ENCODE data around the gene BPIFB6. TPM values are rescaled to one million over a fixed set of nuclear protein-coding genes. Genes with fewer than 3 reads are reported as not detected.

Gene BPIFB6
- polyA plus RNA-seq, 1 of the 3 experiments (the other 2 are of a cell fraction) = not detected

DNA sequence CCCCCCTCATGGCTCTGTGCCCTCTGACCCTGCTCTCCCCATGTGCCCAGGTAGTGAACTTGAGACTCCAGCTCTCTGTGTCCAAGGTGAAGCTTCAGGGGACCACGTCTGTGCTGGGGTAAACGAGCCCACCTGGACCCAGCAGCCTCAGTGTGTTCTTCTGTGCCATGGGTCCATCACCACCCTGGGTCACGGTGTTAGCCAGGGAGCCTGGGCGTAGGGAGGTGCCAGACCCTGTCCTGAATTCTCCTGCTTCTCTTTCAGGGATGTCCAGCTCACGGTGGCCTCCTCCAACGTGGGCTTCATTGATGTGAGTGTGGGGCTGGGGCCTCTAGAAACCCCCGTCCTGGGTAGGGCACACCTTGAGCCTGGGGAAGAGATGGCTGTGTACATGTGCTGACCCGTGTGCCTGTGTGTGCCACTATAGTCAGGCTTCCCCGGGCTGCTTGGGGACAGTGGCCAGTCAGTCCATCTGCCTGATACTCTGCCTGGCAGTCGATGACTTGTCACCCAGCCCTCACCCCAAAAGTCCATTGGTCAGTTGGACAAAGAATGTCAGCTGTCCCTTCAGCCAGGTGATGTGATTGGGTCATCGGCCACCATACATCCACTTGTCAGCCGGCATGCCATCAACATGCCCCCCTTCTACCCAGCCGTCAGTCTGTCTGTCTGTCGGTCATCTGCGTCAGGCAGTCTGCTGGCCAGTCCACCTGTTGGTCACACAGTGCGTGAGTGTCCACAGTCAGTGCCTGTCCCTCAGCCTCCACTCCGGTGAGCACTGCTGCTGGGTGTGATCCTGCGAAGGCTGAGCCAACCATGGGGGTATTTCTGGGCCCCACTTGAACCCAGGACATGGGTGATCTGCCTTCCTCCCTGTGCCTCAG is 10.9 kb upstream of the BPIFB6 start:
- no peak overlapping the region for H2AFZ ChIP-seq (ENCODE audit: low read depth)
- no peak for TF ChIP-seq ELF1 (IDR thresholded peaks at IDR 0.05)
- no peak for TF ChIP-seq FOXM1 (IDR thresholded peaks at IDR 0.05; ENCODE audit: low read depth)
- no peak for TF ChIP-seq TAF1 (IDR thresholded peaks at IDR 0.05; ENCODE audit: borderline replicate concordance, low read depth, low read length)
- no peak for TF ChIP-seq GABPA (IDR thresholded peaks at IDR 0.05; ENCODE audit: low read depth)
- TF ChIP-seq YY1 (IDR thresholded peaks at IDR 0.05; ENCODE audit: low read depth) = no peak
- no peak for TF ChIP-seq EZH2phosphoT487 (IDR thresholded peaks at IDR 0.05; ENCODE audit: borderline replicate concordance, low read depth)
- no peak for TF ChIP-seq MEF2A (IDR thresholded peaks at IDR 0.05; ENCODE audit: borderline replicate concordance, low read depth)
- no peak for TF ChIP-seq SMC3 (IDR thresholded peaks at IDR 0.05; ENCODE audit: low read depth, low read length)
- TF ChIP-seq TCF12 (IDR thresholded peaks at IDR 0.05) = no peak
- TF ChIP-seq NFIC (IDR thresholded peaks at IDR 0.05; ENCODE audit: borderline replicate concordance) = no peak
- no peak for TF ChIP-seq NRF1 (IDR thresholded peaks at IDR 0.05; ENCODE audit: low read depth, low read length)
- TF ChIP-seq FOXJ3 (CRISPR knock-in tag; IDR thresholded peaks at IDR 0.05) = no peak
- no peak for TF ChIP-seq RCOR1 (IDR thresholded peaks at IDR 0.05; ENCODE audit: low read length)
- TF ChIP-seq MXI1 (IDR thresholded peaks at IDR 0.05; ENCODE audit: low read depth, low read length) = no peak
- no peak for TF ChIP-seq FOSL2 (IDR thresholded peaks at IDR 0.05; ENCODE audit: borderline replicate concordance, low read depth)
- no peak for TF ChIP-seq RFX5 (IDR thresholded peaks at IDR 0.05; ENCODE audit: low read length)
- CTCF ChIA-PET = no interaction called here

DNA sequence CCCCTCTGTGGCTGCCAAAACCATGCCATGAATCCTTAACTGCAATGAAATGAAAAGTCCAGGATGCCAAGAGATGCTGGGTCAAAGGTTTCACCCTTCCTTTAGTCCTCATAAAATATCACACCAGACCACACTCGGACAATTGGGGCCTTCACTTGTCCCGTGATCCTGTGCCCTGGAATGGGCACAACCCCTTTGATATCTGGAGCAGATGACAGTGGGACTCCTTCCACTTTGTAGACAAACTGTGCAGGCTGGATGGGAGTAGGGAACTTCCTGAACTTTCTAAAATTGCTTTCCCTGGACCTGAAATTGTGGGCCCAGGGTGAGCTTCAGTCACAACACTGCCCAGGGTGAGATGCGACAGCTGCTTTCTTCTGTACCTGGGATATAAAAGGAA is 9.6 kb upstream of the BPIFB6 start:
- no peaks in the 10 kb centered on the region for H3K36me3 ChIP-seq (replicated peaks in 1 of 2; ENCODE audit: control insufficient read depth in 1 of 2, insufficient read depth in 2 of 2, low read length in 1 of 2)
- H3K4me3 ChIP-seq (ENCODE audit: low read depth in 2 of 2, low read length in 1 of 2) = no peak overlapping the region
- H3K4me2 ChIP-seq = no peak overlapping the region
- H3K27me3 ChIP-seq (ENCODE audit: insufficient read depth) = peaks cover 18% of the 10 kb centered on the region
- no peak for DNase-seq
- no peaks in the 10 kb centered on the region for H3K79me2 ChIP-seq (ENCODE audit: insufficient read depth)
- POLR2A ChIA-PET = no interaction called here
- WGBS (ENCODE audit: low lambda C conversion rate) = 0% methylated on average over 3 of the region's 3 CpGs
- CTCF ChIA-PET = no interaction called here
- no peak overlapping the region for H2AFZ ChIP-seq (ENCODE audit: low read depth)
- H3K9me2 ChIP-seq = no peaks in the 10 kb centered on the region
- H3F3A ChIP-seq (replicated peaks; ENCODE audit: insufficient read depth) = no peaks in the 10 kb centered on the region
- H3K9me3 ChIP-seq = no peaks in the 10 kb centered on the region
- H3K4me1 ChIP-seq (ENCODE audit: control insufficient read depth in 1 of 2, insufficient read depth in 2 of 2, low read depth in 1 of 2, low read length in 1 of 2) = no peaks in the 10 kb centered on the region
- H4K20me1 ChIP-seq (ENCODE audit: insufficient read depth) = no peaks in the 10 kb centered on the region
- TF ChIP-seq NRF1 (IDR thresholded peaks at IDR 0.05; ENCODE audit: low read depth, low read length) (no peak), FOXM1 (IDR thresholded peaks at IDR 0.05; ENCODE audit: low read depth) (no peak), JUND (IDR thresholded peaks at IDR 0.05) (no peak), MXI1 (IDR thresholded peaks at IDR 0.05; ENCODE audit: low read depth, low read length) (no peak)
- no peak overlapping the region for H3K27ac ChIP-seq (ENCODE audit: low read depth in 2 of 2, low read length in 1 of 2)
- H3K9ac ChIP-seq = no peak overlapping the region

More for the DNA sequence above, 10.9 kb upstream of the BPIFB6 start:
- Histone ChIP-seq H3K4me2 (no peak overlapping the region), H3K9ac (no peak overlapping the region), H3K27me3 (ENCODE audit: insufficient read depth) (peaks cover 30% of the 10 kb centered on the region), H3F3A (replicated peaks; ENCODE audit: insufficient read depth) (no peaks in the 10 kb centered on the region), H4K20me1 (ENCODE audit: insufficient read depth) (no peaks in the 10 kb centered on the region), H3K9me3 (no peaks in the 10 kb centered on the region), H3K4me3 (ENCODE audit: low read depth in 2 of 2, low read length in 1 of 2) (no peak overlapping the region), H3K79me2 (ENCODE audit: insufficient read depth) (no peaks in the 10 kb centered on the region), H3K9me2 (no peaks in the 10 kb centered on the region), H3K36me3 (replicated peaks in 1 of 2; ENCODE audit: control insufficient read depth in 1 of 2, insufficient read depth in 2 of 2, low read length in 1 of 2) (no peaks in the 10 kb centered on the region), H3K4me1 (ENCODE audit: control insufficient read depth in 1 of 2, insufficient read depth in 2 of 2, low read depth in 1 of 2, low read length in 1 of 2) (no peaks in the 10 kb centered on the region), H3K27ac (ENCODE audit: low read depth in 2 of 2, low read length in 1 of 2) (no peak overlapping the region)
- no peak for DNase-seq
- WGBS (ENCODE audit: low lambda C conversion rate) = 23% methylated on average over 10 of the region's 18 CpGs
- POLR2A ChIA-PET = no interaction called here

Measured in SK-N-SH (cell line).